ENCODE data around the gene ADGRD2.

Gene ADGRD2

DNA sequence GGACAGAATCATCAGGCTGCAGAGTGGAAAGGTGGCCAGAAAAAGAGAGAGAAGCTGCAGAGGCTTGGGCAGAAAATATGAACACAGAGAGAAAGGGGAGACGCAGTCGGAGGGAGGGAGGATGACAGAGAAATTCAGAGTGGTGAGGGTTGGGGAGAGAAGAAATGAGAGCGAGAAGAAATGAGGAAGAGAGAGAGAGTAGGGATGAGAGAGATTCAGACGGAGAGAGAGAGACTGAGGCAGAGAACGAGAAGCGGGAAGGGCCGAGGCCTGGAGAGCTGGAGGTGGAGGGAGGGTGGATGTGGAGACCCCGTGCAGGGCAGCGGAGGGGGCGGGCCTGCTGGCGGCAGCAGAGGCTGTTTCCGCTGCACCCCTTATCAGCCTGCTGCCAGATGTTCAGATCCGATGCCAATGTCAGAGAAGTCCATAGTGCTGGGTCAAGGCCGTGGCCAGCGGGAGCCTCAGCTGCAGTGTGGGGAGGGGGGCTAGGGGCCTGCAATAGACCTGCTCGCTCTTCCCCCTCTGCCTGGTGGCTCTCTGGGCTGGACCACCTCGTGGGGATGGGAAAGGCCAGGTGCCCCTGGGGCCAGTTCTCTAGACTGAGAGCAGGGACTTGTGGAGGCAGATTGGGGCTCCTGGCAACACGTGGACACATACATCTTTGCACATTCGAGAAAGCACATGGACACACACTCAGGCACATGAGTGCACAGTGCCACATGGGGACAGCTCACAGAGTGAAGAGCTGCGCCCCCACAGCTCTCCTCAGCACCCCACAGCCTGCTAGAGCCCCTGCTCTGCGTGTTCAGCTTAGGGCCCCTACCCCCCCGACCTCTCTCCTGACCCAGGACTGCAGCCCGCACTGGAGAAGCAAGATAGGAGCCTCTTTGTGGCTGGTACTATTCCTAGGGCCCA lies 61.9 kb downstream of the ADGRD2 start:
- DNase-seq (ENCODE audit: low read depth): no peak

DNA sequence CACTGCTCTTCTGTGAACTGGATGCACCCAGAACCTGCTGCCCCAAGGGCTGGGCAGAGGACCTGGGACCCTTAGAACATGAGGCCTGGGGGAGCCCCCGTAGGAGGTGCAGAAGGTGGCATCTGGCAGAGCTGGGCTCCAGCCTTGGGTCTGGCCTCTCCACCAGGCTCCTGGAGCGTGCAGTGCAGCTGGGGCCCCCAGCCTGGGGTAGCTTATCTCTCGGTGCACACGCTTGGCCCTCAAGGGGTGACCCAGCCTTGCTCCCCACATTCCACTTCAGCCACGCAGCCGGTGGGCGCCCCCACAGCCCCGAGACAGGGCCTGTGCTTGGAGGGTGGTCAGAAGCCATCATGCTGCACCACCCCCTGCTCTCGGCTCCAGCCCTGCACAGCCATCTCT lies 62.6 kb downstream of the ADGRD2 start:
- DNase-seq (ENCODE audit: low read depth): no peak

DNA sequence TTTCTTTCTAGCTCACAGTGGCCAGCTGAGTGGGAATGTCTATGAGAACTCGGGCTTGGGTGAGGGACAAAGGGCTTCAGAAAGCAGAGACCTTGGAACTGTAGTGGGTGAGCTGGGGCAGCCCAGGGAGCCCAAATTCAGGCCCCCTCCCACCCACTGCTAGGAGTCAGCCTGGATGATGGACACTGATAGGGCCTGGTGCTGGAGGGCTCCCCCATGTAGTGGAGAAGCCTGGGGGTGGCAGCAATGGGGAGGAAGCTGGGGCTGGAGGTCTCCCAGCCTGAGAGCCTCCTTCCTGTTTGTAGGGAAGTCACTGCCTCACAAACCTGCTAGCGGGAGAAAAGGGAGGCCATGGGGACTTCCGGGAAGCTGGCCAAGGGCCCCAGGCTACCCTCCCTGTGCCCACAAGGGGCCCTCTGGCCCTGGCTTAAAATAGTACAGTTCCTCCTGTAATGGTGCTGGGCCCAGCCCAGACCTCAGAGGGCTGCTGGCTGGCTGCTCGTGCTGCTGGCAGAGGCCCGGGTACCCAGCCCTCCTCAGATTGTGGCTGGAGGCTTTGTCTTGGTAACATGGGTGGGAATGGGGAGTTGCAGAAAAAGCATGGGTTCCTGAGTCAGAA lies 63.2 kb downstream of the ADGRD2 start:
- no peak for DNase-seq (ENCODE audit: low read depth)

DNA sequence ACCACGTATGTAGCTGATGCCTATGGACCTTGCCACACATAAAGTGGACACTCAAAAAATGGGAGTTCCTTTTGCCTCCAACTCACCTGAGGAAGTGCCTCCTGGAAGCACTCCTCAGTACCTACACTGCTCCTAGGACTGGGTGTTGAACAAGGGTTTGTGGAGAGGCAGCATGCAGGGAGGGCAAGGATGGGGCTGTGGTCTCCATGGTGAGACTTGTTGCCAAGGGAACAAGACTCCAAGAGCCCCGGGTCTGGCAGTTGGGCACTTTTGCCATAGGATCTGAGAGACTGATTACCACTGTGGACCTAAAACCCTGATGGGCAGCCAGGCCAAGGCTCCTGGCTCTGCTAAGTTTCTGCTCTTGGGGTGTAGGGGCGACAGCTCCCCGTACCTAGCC lies 63.9 kb downstream of the ADGRD2 start:
- DNase-seq (ENCODE audit: low read depth): no peak

DNA sequence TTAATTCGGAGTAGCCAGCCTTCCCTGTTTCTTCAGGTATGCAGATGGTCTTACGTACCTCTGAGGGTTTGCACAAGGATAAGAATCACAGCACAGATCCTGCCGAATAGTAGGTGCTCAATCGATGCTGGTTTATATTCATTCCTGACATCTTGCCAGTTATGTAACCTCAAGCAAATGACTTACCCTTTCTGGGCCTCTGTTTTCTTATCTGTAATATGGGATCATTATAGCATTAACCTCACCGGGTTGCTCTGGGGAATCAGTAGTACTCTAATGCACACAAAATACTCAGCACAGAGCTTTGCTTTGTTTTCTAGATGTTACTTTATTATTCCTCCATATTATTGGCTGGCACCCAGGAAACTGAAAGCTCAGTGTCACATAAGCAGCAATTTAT lies 64.6 kb downstream of the ADGRD2 start:
- DNase-seq (ENCODE audit: low read depth): no peak

DNA sequence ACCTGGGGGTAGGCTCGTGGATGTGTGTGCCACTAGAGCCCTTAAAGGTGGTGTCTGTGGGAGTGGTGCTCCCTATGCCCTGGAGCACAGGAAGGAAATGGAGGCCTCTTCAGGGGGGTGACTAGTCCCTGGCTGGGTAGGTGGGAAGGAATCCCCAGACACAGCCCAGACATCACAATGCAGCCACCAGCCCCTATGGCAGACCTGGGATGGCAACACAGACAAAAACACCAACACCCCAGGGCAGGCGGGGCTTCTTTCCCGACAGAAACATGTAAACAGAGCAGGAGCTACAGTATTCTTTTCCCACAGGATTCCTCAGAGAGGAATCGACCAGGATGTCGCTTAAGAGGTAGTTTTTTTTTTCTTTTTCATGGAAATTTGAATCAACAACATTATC lies 67.3 kb downstream of the ADGRD2 start:
- no peak for DNase-seq (ENCODE audit: low read depth)

DNA sequence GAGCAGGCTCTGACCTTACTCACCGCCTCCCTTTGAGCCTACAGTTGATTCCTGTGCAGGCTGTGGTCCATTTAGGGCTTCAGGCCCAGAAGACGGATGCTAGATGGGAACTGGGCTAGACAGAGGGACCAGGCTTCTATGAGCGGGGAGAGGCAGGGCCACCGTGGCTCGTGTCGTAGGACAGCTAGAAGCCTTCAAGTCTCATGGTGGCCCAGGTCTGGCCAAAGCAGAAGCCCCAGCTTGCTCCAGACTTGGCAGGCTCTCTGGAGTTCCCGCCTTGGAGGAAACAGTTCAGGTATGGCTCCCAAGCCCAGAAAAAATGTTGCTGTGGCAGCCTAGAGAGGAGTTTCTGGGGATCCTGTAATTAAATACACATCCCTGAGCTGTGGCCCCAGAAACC lies 67.9 kb downstream of the ADGRD2 start:
- DNase-seq (ENCODE audit: low read depth): no peak

DNA sequence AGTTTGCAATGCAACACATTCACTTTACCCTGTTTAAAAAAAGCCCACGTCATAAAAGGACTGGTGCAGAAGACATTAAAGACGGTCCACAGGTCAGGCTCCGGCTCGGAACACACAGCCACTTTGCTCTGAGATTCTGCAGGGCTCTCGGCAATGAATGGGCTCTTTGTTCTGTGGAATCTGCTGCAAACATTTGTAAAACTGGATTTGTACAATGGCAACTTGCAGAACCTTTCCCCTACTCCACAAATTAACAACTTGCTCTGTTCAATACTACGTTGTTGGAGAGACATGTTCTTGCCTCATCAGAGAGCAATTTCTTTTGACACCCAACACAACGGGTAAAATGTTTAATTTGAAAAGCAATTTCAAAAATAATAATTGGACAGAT lies 70.0 kb downstream of the ADGRD2 start:
- no peak for DNase-seq (ENCODE audit: low read depth)

DNA sequence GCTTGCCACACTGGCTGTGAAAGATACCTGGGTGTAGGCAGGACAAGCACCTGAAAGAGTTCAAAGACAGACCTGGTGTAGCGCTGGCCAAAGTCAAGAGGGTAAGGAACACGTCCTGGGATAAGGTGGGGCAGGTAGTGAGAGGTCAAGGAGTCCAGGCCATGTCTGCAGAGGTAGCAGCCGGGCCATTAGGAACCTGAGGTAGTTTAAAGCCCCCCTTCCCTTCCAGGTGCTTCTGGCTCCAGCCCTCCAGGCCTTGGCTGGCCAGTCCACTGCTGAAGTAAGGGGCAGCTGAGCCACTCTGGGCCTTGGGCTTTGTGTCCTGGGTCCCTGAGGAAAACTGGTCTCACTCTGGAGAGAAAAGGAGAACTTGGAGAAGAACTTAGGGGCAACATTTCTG lies 70.9 kb downstream of the ADGRD2 start:
- no peak for DNase-seq (ENCODE audit: low read depth)

DNA sequence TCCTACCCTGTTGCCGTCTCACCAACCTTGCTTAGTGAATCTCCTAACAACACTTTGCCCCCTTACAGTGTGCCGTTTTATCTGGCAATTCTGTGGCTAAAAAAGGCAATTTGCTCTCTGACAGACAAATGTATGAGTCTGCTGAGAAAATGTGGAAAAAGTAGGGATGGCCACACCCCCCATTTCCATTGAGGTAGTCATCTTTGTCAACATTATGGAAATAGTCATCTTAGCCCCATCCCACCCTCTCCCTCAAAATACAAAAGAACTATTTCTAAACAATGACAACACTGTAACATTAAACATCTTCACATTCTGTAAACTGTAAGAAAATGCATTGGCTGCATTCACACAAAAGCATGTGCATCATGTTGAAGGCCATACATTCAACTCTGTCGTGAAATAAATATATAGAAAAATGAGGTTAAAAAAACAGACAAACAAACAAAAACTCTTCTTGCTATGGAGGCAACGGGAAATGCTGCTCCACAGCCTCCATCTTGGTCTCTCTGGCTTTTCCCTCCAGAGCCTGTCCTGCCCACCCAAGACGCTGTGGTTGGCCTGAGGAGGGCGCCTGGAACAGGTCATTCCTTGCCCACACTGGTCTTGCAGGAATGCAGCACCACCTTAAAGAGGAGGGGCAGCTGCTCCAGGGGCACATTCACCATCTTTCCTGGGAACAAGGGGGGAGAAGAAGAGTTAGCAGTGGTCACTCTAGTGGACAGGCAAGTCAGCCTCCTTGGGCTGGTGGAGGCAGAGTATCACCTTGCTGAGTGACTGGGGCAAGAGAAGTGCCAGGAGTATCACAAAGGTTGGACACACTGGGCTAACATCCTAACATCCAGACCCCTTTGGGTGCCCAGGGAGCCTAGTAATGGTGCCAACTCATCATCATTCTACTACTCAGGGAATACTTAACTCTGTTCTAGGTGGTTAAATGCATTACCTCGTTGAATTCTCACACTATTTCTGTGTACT lies 72.2 kb downstream of the ADGRD2 start:
- DNase-seq (ENCODE audit: low read depth): no peak

DNA sequence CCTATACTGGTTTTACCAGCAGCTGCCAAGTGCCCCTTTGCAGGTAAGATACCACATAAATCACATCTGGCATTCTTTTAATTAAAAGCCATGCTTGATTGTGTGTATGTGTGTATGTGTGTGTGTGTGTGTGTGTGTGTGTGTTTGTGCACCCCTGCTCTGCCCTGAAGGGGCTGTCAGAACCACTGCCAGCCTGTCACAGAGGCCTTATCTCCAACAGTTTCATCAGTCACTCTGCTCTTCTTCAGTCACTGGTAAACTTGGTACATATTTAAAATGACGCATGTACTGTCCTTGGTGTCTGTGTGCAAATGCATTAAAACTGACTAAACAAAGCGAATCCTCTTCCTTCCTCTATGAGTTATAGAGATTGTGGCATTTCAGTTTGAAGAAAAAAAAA lies 75.9 kb downstream of the ADGRD2 start:
- no peak for DNase-seq (ENCODE audit: low read depth)

DNA sequence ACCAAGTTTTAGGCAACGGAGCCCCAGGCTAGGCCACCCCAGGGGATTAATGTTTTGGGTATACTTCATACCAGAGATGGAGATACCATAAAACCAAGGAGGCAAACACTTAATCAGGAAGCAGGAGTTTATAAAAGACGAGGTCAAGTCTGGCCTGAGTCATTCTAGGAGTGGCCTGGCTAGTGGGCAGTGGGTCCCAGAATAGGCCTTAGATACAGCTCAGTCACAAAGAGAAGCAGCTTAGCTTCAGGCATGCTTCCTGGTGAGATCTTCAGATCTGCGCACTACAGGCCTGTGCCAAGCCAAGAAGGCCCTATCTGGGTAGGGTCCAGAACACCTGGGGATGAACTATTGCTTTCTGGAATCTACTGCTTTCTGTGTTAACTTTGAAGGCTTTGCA lies 77.5 kb downstream of the ADGRD2 start:
- no peak for DNase-seq (ENCODE audit: low read depth)
